Occipital lobe (tissue), 2 donors: ENCODE measurements around the gene KIF25. TPM values are rescaled to one million over a fixed set of nuclear protein-coding genes. Genes with fewer than 3 reads are reported as not detected.

Experiments
- DNase-seq: peaks from one replicate; lab custom pipeline; 2025; lab: John Stamatoyannopoulos, UW
- total RNA-seq: library from RNA; depleted of rRNA; stranded (reverse); fragments of >200 nt; gene quantifications from one replicate; pipeline ENCODE4 v1.2.3, GENCODE V29; 2014

The KIF25 gene
- total RNA-seq, 1 donor from 2014 or later, result not detected

DNA sequence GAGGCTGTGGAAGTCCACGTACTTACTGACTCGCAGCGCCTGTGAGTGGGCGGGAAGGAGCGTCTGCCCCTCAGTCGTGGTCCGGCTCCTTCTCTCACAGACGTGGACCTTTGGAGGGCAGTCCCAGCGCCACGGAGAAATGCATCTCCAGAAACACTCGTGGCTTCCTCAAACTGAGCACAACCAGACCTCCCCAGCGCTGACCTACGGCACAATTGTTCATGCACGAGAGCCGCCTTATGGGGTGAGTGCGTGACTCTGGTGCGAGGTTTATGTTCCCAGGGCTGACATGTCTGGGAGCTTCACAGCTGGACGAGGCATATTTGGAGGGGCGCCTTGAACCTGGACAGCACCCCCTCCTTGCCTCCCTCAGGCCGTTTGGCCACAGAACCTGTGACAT, 51.8 kb downstream of the KIF25 start:
- no peak for DNase-seq

DNA sequence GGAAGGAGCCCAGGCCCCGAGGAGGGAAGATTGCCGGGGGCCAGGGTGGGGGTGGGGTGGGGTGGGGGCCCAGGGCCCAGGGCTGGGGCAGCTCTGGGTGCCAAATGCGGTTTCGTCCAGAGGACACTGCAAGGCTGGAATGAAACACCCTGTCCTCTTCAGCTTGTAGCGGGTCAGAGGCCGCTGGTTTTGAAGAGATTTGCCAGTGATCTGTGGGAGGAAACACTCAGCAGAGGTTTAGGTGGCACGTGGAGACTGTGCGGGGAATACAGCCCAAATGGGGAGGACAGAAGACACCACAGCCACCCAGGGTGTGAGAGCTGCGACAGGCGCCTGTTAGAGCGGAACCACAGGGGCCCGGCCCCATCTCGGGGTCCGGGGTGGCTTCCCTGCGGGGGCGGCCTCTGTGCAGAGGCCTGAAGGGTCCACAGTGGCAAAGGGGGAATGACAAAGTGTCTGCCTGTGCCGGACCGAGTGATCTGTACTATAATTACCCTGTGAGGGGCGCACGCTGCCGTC, 52.3 kb downstream of the KIF25 start:
- no peak for DNase-seq

DNA sequence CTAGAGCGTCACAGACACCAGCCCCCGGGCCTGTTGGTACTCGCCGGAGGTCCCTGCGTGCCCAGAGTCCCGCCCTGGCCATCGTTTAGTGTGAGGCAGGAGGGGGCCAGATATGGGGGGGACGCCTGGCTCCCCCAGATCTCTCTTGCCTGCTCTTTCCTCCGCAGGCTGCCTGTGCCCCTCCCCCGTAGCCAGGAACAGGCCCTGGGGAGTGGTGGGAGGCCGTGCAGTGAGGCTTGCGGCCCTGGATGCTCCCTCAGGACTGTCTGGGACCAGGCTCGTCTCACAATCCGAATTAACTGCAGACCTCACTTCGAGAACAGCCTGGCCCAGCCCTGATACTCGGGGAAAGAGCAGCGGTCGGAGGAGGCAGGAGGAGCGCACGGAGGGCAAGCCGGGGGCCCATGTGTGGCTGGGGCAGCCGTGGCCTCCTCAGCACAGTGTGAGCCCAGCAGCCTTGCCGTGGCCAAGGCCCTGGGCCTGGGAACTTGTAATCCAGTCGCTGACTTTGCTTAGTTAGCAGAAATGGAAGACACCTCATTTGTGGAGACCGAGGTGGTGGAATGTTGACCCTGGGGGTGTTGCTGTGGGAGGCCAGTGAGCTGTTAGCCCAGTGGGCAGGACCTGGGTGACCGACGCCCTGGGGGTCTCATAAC, 52.9 kb downstream of the KIF25 start:
- DNase-seq, result no peak

DNA sequence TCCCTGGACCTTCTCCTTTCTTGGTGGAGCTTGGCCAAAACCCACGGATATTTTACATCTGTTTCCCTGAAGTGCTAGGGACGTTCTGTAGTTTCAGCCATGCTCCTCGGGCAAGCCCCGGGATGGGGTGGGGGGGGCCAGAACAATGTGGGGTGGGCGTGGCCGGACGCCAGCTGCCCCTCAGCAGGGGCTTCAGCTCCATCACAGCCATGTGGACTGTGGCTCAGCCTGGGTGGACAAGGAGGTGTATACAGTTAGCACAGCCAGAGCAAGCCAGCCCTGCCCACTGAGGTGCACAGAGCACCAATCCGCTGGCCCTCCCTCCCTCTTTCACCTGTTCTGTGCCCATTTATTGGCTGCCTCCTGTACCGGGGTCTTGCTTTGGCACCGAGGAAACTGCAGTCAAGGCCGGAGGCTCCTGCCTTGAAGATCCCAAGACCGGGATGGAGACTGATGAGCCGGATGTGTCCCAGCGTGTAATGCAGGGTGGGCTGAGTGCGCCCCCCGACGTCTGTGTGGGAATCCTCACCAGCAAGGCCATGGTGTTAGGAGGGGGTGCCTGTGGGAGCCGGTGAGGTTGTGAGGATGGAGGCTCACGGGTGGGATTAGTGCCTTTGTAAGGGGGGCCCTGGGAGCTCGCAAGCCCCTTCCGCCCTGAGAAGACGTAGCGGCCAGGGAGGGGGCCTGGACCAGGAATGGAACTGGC, 53.6 kb downstream of the KIF25 start:
- no peak for DNase-seq

DNA sequence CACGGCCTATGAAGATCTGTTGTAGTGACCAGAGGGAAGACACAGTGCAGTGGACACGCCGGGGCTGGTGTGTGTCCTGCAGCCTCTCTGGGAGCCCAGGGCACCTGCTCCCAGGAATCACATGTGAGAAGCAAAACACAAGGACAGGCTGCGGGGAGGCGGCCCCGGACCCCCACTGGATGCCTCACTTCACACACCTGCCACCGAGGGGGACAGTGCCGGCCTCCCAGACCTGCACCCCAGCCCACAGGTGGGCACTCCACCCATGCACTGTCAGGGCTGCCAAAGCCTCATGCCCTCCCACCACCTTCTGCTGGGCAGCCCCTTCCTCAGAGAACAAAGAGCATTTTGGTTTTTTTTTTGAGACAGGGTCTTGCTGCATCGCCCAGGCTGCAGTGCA, 54.2 kb downstream of the KIF25 start:
- DNase-seq, result no peak

DNA sequence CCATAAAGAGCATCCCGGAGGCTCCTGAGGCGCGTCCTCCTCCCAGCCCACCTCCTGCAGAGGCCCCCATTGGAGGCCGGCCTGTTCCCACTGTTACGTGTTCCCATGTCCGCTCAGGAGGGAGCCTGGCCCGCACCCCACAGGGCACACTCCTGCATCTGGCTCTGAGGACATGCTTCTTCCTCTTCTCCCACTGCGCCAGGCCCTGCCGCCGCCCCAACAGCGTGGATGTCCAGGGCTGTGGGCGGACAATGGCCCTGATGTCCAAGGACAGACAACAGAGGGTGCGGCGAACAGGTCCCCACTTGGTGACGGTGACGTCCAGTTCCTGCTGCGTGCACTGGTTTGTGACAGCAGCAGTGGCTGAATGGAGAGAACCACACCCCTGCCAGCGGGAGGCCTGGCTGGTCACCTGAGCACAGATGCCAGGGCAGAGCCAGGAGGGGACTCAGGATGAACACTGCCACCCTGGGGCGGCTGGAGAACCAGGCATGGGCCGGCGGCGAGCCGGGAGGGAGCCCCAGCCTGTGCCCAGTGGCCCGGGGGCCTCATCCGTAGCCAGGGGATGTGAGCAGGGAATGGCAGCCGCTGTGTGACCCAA, 54.9 kb downstream of the KIF25 start:
- no peak for DNase-seq

DNA sequence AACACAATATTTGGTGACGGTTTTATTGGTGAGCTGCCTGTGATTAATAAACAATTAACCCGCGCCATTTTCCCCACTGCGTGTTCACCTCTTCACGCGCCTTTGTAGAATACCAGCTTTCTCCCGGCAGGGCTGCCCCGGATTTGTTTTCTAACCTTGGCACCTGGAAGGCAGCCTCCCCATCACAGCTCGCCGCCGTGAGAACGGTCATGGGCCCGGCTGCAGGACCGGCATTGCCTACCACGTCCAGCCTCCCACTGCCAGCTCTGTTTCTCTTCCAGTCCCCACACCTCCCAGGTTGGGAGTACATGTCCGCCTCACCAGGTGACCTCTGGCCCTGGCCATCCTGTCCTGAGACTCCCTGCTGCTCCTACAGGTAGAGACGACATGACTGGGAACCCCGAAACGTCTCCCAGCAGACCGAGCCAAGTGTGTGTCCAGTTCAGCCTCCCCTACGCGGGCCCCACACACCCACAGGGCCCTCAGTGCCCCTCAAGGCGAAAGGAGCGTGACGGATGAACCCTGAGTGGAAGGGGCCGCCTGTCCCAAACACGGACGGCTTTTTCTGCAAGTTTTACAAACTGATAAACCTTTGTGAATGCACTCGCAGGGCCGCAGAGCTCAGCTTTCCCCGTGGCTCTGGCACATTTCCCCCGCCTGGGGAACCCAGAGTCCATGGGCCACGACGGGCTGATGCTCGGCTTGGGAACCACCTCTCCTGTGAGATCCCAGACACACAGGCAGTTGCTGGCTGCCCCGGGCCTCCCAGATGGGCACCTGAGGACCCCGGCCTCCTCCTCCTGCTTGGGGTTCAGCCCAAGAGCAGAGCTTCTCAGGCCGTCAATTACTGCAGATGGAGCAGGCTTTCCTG, 55.9 kb downstream of the KIF25 start:
- no peak for DNase-seq

DNA sequence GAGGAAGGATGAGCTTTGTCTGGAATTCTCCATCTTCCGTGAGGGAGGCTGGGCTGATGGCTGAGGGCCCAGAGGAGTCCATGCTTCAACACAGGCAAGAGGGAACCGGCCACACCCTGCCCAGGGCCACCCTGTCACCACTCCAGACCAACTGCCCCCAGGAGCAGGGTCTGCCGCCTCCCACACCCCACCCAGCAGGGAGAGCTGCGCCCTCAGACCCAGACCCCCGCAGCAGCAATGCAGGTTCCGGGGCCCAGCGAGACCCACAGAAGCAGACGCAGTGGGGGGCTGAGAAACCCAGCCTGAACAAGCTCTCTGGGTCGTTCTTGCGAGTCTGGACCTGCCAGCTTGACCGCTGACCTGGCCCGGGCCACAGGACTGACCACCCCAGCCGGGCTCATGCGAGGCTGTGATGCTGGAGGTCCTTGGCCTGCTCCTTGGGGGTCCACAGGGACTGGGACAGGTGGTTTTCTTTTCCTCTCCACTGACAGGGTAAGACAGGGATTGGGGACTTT, 56.5 kb downstream of the KIF25 start:
- no peak for DNase-seq

DNA sequence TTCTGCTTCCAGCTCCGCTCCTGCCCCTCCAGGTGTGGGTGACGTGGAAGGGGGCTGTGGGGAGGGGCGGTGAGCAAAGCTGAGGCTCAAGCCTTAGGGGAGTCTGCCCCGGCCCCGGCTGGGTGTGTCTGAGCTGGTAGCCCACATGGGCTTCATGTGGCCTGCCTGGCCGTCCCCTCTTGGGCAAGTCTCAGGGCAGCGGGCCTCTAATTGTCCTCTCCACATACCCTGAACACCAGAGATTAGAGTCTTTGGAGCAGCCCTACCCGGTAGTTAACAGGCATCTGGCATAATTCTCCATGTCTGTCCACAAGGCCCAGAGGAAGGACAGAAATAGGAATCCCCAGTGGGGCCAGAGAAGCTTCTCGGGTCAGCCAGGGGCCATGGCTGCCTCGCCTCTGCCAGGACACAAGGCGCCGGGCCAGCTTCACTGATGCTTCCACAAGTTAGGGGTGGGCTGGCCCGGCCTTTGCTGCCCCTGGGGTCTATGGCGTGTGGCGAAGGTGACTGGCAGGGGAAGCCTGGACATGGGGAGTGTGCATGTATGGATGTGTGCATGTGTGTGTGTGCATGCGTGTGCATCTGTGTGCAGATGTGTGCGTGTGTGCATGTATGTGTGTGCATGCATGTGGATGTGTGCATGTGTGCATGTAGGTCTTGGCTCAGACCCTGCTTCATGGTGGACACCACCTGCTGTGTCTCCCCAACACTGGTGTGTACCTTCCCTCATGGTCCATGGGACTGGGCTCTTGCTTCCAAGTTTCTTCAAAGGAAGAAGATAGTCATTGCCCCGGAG, 57.5 kb downstream of the KIF25 start:
- DNase-seq, result no peak

DNA sequence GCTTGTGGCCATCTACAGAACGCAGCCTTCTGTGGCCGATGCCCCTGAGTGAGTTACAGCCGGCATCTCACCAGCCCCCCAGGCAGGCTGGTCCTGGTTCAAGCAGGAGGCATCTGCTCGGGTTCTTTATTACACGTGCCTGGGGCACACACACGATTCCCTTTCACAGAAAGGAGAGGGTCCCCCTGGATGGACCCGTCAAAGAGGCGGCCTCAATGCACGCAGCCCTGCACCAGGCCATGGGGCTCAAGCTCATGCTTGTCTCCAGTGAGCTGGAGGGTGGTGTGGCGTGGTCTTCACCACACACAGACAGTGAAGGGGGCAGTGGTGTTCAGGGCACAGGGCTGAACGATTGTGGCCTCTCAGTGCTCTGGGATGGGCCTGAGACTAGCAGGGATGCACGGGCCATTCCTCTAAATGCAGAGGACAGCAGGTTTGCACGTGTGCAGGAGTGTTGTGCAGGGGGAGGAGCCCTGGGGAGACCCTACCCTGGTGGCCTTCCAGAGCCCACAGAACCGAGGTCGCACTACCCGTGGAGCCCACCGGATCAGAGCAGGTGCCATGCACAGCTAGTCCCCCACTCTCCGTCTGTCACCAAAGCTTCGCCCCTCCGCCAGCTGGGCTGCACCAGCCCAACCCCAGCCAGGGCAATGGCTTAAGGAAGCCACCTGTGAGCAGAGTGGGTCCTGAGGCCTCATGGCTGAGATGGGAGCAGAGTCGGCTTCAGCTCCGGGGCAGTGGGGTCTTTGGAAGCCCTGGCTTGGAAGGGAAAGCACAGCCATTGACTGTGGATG, 58.4 kb downstream of the KIF25 start:
- DNase-seq, result no peak

DNA sequence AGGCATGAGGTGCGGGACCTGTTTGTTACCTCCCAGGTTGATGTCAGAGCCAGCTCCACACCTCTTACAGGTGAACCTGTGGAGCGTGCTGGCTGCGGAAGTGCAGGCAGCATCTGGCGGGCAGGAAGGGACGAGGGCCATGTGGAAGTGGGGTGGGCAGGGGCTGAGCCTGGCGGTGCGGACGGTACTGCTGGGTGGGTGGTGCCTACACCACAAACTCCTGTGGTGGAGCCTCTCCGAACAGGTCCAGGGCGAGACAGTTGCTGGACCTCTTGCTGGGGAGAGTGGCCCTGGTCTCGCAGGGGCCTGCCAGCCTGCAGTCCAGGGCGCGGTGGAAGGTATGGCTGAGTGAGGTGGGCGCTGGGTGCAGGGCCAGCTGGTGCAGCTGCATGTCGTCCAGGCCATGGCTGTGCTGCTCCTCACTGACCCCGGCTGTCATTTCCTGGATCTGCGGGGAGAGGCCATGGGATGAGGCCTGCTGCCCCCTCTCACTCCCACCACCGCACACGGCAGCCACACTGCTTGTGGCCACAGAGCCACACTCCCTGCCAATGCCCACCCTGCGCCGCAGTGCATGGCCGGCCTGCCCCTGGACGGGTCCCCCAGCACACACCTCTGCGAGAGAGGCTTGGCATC, 59.5 kb downstream of the KIF25 start:
- no peak for DNase-seq

DNA sequence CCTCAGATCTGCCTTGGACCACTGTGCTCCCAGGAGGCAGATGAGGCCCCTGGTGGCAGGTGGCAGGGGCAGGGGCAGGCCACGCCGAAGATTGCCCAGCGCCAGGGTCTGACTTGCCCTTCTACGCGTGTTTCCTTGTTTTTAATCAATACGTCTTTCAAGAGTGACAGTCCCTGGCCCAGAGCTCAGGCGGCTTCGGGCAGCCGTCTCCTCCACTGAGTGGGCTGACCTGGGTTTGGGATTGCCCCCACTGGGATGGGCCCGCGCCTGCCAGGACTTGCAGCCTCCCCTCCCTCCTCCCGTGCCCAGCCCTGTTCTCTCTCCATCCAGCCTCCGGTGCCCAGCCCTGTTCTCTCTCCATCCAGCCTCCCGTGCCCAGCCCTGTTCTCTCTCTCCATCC, 60.4 kb downstream of the KIF25 start:
- no peak for DNase-seq

DNA sequence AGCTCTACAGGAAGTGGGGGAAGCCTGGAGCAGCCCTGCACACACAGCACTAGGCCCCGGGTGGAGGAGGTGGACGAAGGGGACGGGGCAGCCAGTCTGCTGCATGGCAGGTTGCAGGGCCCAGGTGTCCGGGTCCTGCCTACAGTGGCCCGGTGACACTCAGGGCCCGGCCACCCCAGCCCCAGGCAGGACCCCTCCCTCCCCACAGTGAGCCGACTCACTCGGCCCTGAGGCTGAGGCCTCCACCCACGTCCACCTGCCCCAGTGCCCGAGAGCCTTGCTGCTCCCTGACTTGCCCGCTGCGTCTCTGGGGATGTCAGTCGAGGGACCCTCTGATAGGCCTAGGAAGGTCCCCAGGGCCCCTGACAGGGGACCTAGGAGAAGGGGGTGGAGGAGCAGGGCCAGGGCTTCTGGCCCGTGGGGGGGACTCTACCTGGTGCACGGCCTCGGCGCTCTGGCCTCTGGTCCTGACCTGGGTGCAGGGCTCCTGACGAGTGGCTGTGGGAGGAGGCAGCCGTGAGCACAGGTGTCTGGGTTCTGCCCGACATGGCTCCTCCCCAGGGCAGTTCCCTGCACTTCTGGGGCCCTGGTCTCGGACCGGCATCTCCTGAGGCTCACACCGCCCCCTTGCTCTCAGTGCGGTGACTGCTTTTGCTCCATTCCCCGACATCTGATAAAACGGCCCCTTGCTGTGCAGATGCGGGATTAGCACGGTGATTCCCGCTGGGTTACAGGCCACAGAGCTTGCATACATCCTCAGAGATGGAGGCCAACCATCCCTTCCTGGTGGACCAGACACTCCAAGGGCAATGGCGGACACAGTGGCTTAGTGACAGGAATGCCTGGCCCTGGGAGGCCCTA, 61.5 kb downstream of the KIF25 start:
- DNase-seq, result no peak

DNA sequence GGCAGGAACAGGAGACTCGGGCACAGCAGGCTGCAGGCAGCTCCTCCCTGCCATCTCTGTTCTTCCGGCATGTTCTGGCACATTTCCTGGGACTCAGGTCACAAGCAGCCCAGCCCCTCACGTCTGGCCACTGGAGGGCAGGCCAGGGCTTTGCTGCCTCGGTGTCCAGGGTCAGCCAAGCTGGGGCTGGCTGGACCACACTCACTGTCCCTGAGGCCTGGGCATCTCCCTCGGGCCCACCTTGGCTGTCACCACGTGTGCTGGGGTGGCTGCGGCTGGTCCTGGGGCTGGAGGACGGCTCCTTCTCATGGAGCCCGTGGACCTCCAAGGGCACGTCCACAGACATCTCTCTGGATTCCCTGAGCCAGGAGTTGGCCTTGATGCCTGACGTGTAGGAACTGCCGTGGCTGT, 63.1 kb downstream of the KIF25 start:
- peak; percentile 29 for DNase-seq

DNA sequence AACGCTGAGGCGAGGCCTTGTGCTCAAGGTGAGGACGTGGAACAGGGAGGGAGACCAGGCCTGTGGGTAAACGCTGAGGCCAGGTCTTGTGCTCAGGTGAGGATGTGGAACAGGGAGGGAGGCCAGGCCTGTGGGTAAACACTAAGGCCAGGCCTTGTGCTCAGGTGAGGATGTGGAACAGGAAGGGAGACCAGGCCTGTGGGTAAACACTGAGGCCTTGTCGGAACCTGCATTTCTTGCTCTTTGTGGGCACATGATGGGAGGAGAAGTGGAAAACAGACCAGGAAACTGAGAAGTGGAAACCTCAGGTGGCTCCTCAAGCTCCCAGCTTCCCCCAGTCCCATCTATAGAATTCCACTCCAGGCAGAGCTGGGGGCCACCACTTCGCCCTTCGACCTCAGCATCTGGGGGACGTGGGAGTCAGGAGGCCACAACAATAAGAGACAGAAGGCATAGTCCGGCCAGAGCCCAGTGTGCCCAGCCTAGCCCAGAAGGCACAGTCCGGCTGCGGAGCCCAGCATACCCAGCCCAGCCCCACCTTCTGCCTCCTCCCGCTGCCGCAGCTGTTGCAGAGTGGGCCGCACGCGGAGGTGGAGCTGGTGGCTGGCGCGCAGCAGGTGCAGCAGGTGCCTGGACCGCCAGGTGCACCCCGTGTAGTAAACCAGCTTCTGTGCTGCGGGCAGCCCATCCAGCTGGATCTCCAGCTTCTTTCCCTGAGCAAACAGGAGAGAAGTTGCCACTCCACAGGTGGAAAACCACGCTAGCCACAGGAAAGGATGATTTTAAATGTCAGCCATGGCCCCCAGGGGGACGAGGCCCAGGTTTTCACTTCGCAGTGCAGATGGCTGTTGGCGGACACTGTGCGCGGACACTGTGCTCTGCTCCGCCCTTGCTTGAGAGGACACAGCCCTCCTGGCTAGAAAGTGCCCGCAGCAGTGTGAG, 64.1 kb downstream of the KIF25 start:
- no peak for DNase-seq

DNA sequence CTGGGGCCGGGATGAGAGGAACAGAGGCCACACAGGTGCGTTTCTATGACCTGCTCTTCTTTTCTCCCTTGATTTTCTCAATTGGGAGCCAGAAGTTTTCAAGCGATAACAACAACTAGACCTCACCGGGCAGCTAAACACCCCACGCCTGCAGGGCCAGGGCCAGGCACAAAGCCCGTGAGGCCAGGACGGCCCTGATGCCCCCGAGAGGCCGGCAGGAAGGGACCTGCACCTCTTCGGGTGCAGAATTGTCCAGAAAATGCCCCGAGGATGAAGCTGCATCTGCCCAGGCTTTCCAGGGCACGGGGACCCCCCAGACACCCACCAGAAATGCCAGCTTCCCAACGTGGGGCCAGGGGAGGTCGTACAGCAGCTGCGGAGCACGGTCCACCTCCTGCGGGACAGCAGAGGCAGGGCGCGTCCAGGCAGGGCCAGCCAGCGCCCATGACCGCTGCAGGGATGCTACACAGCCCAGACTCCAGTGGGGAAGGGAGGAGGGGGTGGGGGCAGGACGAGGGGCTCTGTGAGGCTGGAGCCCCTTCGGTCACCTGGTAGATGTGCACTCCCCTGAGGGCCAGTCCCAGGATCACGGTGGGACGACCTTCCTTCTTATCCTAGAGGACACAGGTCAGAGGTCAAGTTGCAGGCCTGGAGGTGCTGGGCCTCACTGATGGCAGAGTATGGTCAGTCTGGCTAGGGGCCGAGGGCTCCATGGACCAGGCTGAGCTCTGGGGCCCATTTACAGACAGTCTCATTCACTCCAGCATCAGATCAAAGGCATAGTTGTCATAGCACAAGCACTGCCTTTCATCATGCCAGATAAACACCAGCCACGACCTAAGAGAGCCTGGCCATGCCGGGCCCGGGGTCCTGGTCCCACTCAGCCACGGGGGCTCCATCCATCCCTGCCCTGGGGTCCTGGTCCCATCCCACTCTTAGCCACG, 65.1 kb downstream of the KIF25 start:
- DNase-seq, result no peak
